HG03575 (cell line): Measurements from ENCODE around the gene DSCAML1.

Experiments used
- ATAC-seq: cut with Tn5 transposase; IDR thresholded peaks from one replicate; pipeline ENCODE4 v1.9.1; 2021; ENCODE audit not compliant: unreplicated experiment, insufficient number of reproducible peaks, low FRiP score; ENCODE audit errors: extremely low read depth

DSCAML1 gene

DNA sequence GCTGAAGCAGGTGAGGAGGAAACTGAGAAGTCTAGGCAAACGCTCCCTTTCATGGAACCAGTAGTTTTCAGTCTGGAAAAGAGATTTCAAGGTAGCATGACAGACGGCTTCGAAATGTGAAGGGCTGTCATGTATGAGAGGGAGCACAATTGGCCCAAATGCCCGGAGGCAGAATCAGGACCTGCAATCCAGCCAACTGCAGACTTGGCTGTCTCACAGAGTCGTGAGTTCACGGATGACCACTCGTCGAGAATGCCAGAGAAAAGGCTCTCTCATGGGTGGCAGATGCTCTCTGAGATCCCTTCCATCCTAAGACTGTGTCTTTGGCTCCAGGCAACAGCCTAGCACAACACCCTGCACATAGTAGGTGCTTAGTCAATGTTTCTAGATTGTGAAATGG is 134.8 kb downstream of the DSCAML1 start:
- no peak for ATAC-seq

DNA sequence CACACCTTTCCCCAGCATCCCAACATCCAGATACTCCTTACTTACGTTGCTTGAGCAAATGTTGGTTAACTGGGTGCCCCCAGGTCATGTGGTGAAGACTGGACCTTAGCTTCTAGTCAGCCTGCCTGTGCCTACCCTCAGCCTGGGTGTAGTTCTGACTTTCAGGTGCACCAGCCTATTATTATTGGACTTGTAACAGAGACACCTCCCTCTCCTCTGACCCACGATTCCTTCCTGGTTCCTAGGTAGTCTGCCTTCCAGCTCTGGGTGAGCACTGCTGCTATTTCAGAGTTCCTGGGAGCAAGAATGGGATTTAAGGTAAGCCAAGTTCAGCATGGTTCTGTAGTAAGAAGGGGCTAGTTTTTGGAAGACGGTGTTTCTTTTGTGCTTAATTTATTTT is 138.2 kb downstream of the DSCAML1 start:
- no peak for ATAC-seq

DNA sequence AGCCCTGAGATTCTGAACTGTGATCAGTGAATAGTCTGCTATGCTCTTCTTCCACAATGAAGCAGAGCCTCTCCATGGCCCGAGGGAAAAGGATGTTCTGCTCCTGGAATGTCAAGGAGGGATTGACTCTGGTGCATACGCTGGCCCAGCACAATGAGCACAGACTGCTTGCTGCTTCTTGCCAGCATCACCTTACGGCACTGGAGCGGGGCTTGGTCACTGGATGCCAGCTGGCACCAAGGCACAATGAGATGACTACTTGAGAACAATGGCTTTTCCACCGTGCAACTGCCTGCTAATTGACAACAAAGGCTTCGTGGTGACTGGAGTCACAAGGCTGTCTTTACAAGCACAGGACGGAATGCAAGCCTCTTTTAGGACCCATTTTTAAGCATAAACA is 139.2 kb downstream of the DSCAML1 start:
- ATAC-seq: no peak

DNA sequence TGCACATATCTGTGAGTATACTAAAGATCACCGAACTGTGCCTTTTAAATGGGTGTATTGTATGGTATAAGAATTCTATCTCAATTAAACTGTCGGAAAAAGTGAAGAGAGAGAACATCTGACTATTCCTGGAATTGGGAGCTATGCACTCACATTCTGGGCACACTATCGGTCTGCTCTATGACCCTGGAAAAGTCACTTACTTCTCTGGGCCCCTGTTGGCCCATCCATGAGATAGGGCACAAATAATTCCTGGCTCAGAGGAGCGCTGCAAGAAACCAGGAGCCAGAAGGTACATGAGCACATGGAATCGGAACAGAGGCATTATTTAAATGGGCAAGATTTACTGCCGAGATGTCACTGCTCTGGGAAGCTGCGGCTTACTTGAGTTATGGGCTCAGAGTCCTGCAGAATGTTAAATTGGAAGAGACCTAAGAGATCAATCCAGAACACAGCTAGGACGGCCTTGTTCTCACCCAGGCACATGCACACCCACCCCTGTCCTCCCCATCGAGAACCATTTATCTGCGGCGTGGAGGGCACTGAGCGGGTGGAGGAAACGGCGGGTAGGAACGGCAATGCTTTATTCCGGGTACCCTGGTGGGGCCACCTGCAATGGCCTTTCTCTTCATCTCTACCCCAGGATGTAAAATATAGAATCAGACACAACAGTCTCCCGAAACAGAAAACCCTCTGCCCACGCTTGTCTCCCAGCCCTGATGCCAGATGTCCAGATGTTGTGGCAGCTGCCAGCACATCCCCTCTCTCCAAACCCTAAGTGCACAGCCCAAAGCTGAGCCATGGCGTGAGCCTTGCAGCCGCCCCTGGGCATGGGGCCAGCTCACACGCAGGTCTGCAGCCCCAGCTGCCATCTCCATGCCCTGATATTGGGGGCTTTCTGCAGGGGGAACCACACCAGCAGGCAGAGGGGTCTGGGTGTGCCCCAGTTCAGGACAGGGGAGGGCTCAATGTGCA is 142.4 kb downstream of the DSCAML1 start:
- no peak for ATAC-seq

DNA sequence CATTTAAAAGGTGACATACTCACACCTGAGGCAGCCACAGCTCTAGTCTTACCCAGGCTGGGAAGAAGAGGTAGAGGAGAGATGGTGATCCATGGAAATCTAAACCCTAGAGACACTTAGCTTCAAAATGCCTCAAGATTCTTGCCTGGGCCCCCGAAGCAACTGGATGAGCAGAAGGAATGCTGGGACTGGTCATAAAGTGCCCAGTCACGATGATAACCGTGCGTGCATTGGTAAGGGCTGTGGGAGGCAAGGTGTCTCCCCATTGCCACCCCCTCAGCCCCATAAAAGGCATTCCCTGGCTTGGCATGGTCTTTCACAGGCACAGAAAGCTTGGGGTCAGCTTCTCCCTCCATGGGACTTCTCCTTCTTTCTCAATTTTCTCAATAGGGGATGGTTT is 144.5 kb downstream of the DSCAML1 start:
- ATAC-seq: no peak

DNA sequence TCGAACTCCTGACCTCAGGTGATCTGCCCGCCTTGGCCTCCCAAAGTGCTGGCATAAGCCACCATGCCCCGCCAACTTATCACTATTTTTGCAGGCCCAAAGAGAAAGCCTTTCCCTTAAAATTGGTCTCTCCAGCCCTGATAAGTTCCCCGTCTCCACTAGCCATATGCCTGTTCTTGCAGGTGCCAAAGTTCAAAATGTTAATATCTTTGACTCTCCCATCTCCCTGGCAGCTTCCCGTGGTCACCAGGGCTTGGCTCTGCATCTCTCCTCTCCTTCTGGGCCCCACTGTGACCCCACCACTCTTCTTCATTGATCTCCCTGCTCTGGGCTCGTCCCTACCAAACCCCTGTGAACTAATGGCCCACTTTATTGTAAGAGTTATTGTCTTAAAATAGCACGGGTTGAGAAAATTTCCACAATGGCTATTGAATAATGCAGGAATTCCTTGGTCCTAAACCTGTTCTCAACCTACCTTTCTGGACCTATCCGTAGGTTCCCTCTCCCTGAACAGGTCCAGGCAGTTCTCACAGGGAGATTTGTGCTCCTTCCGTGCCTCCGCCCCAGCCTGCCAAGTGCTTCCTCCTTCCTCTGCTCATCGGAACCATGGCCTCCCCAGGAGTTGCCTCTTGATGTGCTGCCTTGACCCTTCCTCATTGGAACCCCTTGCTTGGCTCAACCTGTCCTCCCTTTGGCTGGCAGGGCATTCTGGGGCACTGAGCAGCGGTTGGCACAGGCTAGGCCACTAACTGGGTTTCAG is 147.5 kb downstream of the DSCAML1 start:
- no peak for ATAC-seq

DNA sequence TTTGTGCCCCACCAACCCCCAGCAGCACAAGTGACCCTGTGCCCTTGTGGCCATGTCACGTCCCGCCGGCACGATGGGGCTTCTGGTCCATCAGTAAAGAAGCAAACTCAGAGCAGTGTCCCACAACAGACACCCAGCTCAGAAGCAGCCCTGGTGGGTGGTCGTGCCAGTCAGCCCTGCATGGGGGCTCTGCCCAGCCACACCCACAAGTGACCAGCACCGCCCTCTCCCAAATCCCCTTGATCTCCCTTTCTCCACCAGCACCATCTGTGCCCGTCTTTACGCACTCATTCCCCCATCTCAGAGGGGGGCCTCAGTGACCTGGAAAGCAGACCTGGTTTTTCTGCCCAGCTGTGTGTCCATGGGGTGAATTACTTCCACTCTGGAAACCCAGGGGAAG is 149.1 kb downstream of the DSCAML1 start:
- ATAC-seq: no peak

DNA sequence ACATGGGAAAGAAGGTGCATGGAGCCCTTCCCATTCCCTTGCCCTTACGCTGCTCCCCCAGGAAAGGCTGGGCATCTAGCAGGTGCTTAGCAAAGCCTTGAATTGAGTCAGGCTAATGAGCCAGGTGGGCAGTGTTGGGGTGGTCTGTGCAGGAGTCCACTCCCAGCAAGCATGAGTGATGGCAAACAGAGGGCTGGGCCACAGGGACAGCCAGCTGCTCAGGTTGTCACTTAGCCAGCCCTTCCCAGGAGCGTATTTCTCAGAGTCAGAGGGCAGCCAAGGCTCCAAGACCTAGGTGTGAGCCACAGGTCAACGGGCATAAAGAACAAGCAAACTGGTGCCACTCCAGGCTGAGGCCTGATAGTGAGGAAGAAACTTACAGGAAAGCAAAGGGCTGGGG is 149.8 kb downstream of the DSCAML1 start:
- no peak for ATAC-seq

DNA sequence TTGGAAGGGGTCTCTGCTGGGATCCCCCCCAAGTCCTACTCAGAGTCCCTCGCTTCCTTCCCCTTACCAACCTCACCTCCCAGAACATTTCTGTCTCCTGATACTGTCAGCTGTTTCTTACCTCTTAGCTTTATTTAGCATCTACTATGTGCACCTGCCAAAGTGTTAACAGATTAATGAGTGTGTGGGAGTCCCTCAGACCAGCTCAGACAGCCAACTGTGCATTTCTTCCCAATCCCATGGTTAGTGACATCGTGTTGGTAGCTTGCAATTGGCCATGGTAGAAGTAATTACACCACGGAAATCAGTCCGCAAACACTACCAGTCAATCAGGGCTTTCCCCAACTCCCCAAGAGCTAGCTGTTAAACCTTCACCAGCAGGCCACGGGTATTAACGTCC is 150.6 kb downstream of the DSCAML1 start:
- no peak for ATAC-seq

DNA sequence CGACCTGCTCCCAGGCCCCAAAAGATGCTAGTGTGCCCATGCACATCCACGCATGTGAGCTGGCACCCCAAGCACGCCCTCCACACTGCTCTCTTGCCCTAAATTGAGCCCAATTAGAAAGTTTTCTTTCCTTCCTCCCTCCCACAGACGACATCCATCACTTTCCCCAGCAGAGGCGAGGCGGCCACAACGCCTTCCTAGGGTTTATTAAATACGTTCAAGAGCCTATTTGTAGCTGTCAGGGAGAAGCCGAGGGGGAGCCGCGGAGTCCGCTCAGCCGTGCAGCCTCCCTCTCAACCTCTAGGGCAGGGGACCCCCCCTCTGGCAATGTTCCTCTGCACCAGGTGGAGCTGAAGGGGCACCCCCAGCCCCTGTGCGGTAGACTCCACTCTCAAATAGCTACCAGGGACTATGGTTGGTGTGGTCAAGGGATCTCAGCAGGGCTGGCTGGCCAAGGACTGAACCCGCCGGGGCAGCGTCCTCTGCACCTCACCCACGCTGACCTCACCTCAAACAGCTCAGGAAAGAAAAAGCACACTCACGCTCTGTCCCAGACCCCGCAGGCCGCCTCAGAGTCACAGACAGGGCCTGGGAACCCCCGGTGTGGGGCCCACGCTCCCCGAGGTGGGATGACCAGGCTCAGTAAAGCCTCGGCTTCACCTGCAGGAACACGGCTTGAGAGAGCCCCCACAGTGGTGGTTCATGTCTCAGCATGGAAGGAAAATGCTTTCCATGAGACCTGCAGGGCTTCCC is 152.4 kb downstream of the DSCAML1 start:
- ATAC-seq: no peak

DNA sequence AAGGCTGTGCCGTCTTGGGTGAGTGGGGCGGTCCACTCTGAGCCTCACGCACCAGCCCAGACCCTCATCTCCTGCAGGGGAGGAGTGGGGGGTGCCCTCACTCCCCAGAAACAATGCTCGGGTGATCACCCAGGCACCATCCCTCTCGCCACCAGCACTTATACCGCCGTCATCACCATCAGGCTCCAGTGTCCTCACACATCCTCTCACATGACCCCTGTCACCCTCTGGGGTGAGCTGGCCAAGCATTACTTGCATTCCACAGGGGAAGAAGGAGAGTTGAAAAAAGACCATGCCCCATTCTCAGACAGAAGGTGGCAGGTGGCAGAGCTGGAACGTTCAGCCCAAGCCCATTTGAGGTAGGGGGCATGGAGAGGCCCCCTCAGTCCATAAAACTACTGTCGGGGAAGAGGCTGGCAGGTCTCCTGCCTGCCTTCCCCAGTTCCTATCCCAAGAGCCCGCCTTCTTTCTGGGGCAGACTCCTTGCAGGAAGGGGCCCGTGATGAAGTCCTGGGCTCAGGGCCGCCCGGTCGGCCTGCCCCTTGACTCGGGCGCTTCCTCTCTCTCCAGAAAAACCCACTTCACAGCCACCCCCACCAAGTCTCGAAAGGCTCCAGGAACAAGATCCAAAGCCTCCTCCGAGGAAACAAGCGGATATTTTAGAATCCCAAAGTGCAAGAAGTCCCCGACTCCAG is 153.3 kb downstream of the DSCAML1 start:
- ATAC-seq: no peak

DNA sequence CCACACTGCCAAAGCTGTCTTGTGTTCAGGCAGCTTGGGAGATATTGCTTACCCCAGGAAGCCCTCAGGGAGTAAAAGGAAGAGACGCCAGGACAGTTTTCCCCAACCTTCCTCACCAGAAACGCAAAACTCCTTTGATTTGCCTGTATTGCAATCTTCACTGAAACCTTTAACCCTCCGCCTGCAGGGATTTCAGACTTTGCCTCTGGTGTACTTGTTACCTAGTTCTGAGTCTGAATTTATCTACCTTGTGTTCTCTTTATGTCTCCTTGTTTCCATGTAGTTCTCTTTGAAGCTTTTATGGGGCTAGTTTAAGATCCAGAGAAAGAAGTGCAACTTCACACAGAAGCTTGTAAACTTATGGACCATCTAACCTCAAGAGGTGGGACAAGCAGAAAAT is 154.2 kb downstream of the DSCAML1 start:
- no peak for ATAC-seq

DNA sequence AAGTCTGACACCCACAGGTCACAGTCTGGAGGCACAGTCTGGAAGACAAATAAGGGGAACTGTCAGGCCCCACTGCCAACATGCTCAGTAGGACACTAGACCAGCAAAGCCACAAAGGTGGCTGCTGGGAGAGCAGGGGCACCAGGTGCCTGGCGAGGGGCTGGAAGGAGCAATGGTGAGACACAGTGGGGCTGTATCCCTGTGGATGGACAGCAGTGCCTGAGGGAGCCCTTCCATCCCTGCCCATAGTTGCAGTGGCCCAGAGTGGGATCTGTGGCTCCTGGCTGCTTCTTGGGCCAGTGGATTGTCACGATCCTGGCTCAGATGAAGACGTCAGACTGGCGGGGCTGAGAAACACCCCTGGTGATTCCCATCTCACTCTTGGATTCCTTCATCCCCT is 154.6 kb downstream of the DSCAML1 start:
- no peak for ATAC-seq

DNA sequence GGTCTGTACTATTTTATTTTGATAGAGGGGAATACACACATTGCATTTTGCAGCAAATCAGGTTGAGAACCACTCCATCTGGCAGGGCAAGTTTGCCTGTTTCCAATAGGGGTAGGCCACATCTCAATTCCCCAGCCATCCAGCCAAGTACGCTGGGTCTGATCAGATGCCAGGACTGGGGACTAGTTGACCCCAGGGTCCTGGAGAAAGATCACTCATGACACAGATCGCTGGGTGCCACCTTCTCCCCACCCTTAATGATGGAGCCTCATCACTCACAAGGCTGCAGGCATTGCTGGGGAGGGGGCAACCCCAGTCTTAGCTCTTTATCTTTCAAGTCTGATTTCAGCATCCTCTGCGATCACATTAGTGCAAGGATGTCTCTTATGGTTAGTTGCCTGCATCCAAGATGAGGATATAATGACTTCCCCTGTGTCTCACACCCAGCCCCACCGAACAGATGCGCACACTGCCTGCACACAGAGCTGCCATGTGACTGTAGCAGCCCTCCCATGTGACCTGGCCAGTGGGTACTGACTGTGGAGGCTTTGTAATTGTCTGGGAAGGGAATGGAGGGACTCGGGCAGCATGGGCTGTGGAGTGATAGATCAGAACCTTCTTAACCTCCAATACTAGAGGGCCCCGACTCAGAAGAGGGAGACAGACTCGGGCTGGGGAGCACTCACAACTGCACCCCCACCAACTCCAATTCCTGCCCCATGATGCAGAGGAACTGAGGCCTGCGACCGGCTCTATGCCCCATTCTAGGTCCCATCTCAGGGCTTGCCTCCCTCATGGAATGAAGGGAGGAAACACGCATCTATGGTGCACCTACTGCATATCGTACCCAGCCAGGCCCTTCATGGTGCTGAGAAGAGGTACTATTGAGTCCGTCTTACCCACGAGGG is 155.8 kb downstream of the DSCAML1 start:
- no peak for ATAC-seq

DNA sequence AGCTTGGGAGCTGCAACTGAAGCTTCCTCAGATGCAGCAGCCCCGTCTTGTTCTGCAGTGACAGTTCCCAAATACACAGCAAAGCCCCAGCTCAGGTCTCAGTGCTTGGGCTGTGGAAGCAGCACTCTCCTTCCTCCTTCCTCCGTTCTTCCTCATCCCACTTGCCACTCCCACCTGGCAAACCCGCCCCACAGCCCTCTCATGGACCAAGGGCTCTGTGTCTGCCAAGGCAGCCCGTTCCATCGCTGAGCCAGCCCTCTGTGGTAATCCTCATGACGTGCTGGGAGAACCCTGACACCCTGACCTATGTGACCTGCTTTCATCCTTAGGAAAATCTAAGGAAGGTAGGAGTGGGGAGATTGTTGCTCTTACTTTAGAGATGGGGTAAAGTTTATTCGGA is 157.0 kb downstream of the DSCAML1 start:
- ATAC-seq: no peak

DNA sequence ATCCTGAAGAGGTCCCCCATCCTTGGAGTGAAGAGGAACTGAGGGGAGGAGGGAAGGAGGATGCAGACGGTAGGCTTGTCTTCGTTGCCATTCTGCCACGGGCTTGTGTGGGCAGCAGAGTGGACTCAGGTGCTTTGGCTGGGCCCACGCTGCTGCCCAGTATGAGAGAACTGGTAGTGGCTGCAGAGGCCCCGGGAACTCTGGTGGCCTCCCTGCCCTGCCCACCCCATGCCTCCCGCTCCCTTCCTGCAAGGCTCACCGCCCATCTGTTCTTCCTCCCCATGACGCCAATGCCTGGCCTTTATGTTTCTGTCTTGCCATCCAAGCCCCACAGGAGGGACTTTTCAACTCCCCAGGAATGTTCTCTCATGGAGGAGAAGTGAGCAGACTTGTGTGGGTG is 157.4 kb downstream of the DSCAML1 start:
- ATAC-seq: no peak

DNA sequence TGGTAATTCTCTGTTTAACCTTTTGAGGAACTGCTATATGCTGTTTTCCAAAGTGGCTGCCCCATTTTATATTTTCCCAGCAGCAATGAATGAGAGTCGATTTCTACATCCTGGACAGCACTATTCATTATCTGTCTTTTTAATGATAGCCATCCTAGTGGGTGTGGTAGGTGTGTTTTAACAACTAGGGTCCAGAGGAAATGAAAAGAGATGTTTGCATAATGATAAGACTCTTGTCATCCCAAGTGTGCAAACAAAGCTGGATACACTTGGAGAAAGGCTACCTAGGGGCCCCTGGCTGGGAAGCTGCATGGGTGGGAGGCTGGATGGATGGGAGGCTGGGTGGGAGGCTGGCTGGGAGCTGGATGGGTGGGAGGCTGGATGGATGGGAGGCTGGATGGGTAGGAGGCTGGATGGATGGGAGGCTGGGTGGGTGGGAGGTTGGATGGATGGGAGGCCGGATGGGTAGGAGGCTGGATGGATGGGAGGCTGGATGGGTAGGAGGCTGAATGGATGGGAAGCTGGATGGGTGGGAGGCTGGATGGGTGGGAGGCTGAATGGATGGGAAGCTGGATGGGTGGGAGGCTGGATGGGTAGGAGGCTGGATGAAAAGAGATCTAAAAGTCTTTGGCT is 158.0 kb downstream of the DSCAML1 start:
- ATAC-seq: no peak
